NCI-H2227 treated with DMSO at 0.1 percent for 48 hours (cell line): ENCODE measurements around the gene CEP162.
"Not testable (repeated sequence)": the region's sequence is repeated elsewhere in the genome, so short reads cannot be mapped to it uniquely, and the experiment has no call there.

Experiments
- DNase-seq: peaks from one replicate; lab custom pipeline; 2025; lab: John Stamatoyannopoulos, UW

Gene CEP162

DNA sequence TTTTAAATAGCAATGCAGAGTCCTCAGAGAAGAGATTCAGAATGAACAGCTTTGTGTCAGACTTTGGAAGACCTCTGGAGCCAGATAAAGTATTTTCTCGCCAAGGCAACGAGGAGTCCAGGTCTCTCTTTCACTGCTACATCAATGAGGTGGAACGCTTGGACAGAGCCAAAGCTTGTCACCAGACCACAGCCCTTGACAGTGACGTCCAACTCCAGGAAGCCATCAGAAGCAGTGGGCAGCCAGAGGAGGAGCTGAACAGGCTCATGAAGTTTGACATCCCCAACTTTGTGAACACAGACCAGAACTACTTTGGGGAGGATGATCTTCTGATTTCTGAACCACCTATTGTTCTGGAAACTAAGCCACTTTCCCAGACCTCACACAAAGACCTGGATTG lies 138.4 kb downstream of the CEP162 start:
- DNase-seq = no peak

- no peak for DNase-seq
These were observed 140.7 kb downstream of the CEP162 start for GRCh38 chr6:84086545-84087429.

- no peak for DNase-seq
These were observed 141.4 kb downstream of the CEP162 start for GRCh38 chr6:84086056-84086455.

DNA sequence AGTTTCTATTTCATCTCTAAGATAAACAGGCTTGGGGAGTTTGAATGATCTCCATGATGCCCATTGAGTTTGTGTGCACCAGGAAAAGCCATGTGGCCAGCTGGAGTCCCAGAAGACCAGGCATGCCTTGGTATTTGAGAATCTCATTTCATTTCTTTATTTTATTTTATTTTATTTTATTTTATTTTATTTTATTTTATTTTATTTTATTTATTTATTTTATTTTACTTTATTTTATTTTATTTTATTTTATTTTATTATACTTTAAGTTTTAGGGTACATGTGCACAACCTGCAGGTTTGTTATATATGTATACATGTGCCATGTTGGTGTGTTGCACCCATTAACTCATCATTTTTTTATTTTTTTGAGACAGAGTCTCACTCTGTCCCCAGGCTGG lies 142.7 kb downstream of the CEP162 start:
- not testable (repeated sequence) for DNase-seq

- peak; percentile 31 for DNase-seq
These were observed 144.7 kb downstream of the CEP162 start for GRCh38 chr6:84082689-84083265.

DNA sequence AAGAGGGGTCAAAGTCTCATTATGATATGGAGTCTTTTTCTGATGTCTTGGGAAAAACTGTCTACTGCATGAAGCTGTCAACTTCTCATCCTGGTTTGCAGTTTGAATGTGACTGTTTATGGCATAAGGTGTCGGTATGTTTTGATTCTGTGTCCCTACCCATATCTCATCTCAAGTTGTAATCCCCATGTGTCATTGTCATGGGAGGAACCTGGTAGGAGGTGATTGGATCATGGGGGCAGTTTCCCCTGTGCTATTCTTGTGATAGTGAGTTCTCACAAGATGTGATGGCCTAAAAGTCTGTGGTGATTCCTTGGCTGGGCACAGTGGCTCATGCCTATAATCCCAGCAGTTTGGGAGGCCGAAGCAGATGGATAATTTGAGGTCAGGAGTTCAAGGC lies 146.2 kb downstream of the CEP162 start:
- DNase-seq = no peak

DNA sequence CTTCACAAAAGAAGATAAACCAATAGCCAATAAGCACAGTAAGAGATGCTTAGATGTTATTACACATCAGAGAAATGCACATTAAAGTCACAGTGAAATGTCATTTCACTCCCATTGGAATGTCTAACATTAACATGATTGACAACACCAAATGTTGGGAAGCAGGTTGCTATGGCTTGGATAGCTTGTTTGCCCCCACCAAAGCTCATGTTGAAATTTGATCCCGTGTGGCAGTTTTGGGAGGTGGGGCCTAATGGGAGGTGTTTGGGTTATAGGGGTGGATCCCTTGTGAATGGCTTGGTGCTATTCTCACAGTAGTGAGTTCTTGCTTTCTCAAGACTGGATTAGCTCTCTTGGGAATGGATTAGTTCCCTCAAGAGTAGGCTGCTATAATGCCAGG lies 149.1 kb downstream of the CEP162 start:
- no peak for DNase-seq

- no peak for DNase-seq
These were observed 149.8 kb downstream of the CEP162 start for GRCh38 chr6:84077645-84078044.

DNA sequence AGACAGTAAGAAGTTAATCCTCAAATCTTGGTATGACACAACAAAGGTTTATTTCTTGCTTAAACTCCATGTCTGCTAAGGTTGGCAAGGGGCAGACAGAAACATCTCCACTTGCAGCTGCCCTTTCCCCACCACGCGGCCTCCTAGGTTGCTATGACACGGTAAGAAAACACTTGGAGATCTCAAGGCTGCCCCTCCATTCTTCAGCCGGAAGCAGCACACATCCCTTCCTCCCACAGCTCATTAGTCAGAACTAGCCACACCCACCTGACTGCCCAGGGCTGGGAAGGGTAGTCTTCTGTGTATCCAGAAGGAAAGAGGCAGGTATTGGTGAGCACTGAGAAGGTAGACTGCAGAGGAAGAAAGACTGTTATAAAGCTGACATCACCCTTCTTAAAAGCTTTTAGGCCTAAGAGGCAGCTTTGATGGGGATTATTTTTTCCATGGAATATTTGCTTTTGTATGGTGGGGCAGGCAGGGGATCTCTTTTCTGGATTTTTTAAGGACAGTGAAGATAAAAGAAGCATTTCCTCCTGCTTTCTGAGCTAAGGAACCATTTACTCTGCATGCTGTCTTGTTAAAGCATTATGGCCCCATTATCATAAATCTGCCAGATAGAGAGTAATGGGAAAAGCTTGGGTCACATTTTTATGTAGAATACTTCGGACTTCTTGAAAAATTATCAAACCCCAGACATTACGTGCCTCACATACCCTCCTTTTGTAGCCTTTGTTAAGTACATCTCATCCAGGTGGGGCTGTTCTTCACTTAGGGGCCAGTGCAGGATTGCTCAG lies 152.3 kb downstream of the CEP162 start:
- DNase-seq = no peak
